RWPE1 (cell line): ENCODE data around the gene TRPV4.
A peak's percentile ranks its signal among the peaks of the same experiment; 100 is the strongest.

ENCODE experiments used
- CTCF ChIA-PET: fragments of 350-600 bp; sonication (Branson Sonifier 250); formaldehyde crosslinking; extraction: SDS; loops from one replicate; lab custom pipeline; 2021; lab: Yijun Ruan, JAX
- POLR2A ChIA-PET: fragments of 400-600 bp; formaldehyde crosslinking; extraction: SDS; loops from one replicate; lab custom pipeline; 2020; ENCODE audit warnings: antibody characterized with exemption; ENCODE audit not compliant: low non-redundant PET; lab: Yijun Ruan, JAX
- DNase-seq: peaks from one replicate; pipeline ENCODE4 v3.0.0; 2012; ENCODE audit warnings: low spot score
- H3K27ac ChIP-seq: fragments of 450-650 bp; 2 replicates; pipeline ENCODE4 v1.5.1; 2017
- TF ChIP-seq, protein P1 (sequence below): fragments of 450-650 bp; conservative IDR thresholded peaks from 2 replicates; pipeline ENCODE4 v1.5.1; 2017; ENCODE audit warnings: low read depth, mild to moderate bottlenecking

Gene TRPV4

GRCh38 chr12:109845824-109846205 lies 12.6 kb upstream of the TRPV4 start:
- POLR2A ChIA-PET: no interaction called here
- no peak overlapping the region for H3K27ac ChIP-seq
- CTCF ChIA-PET: interaction anchor here (0.5 to 2.7 kb wide), 26 partner anchors 9 to 1615 kb away, joined by 3 to 61 read pairs (median 4); partner anchors contain the start of gene TCHP
- TF ChIP-seq, protein P1, sequence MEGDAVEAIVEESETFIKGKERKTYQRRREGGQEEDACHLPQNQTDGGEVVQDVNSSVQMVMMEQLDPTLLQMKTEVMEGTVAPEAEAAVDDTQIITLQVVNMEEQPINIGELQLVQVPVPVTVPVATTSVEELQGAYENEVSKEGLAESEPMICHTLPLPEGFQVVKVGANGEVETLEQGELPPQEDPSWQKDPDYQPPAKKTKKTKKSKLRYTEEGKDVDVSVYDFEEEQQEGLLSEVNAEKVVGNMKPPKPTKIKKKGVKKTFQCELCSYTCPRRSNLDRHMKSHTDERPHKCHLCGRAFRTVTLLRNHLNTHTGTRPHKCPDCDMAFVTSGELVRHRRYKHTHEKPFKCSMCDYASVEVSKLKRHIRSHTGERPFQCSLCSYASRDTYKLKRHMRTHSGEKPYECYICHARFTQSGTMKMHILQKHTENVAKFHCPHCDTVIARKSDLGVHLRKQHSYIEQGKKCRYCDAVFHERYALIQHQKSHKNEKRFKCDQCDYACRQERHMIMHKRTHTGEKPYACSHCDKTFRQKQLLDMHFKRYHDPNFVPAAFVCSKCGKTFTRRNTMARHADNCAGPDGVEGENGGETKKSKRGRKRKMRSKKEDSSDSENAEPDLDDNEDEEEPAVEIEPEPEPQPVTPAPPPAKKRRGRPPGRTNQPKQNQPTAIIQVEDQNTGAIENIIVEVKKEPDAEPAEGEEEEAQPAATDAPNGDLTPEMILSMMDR: no peak
- DNase-seq: no peak

DNA sequence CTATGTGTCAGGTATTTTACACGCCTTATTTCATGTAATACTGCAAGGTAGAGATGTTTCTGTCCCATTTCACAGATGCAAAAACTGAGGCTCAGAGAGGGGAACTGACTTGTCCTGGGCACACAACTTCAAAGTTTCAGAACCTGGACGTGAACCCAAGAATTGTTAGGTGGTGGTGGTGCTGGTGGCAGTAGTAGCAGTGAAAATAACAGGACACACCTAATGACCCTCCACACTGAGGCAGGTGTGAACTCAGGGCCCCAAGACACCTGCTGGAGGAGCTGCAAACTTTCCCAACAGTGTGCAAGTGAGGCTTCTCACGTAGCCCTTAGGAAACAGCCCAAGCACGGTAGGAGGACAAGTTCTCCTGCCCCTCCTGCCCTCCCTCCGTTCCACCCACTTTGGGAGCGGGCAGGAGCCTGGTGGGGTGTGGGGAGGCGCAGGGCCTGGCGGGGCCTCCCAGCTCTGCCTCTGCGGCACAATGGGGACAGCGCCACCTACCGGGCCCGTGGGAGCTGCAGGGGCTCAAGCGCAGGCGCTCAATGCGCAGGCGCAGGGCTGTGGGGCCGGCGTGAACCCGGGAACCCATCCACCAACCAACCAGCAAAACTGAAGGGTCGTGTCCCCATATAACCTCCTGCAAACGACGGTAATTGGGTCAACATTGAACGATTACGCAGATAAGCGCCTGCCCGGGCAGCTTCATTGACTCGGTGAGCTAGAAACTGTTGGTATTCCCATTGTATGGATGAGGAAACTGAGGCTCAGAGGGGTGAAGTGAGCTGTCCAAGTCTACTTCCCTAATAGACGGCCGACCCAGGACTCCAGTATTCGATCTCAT lies 12.0 kb upstream of the TRPV4 start:
- no peak overlapping the region for H3K27ac ChIP-seq
- ChIA-PET POLR2A (no interaction called here), CTCF (interaction anchor here (0.5 to 2.7 kb wide), 31 partner anchors 9 to 1616 kb away, joined by 3 to 61 read pairs (median 4); partner anchors contain the start of genes GLTP and TCHP)
- DNase-seq: peak; percentile 95
- TF ChIP-seq, protein P1: peak; percentile 98

GRCh38 chr12:109844091-109844490 lies 10.9 kb upstream of the TRPV4 start:
- POLR2A ChIA-PET: no interaction called here
- DNase-seq: no peak
- TF ChIP-seq, protein P1: no peak
- no peak overlapping the region for H3K27ac ChIP-seq
- CTCF ChIA-PET: interaction anchor here (0.7 to 2.7 kb wide), 2 partner anchors 38 to 157 kb away, joined by 3 to 61 read pairs; no protein-coding TSS in a partner anchor

- POLR2A ChIA-PET: interaction anchor here (0.7 kb wide), 1 partner anchor 267 kb away, joined by 6 read pairs; no protein-coding TSS in a partner anchor
- CTCF ChIA-PET: no interaction called here
- TF ChIP-seq, protein P1: no peak
- no peak overlapping the region for H3K27ac ChIP-seq
- DNase-seq: no peak
Measured at GRCh38 chr12:109842021-109842420, 8.8 kb upstream of the TRPV4 start.

- TF ChIP-seq, protein P1: no peak
- POLR2A ChIA-PET: interaction anchor here (0.7 kb wide), 1 partner anchor 267 kb away, joined by 6 read pairs; no protein-coding TSS in a partner anchor
- CTCF ChIA-PET: interaction anchor here (0.8 kb wide), 1 partner anchor 35 kb away, joined by 5 read pairs; no protein-coding TSS in a partner anchor
- no peak for DNase-seq
- H3K27ac ChIP-seq: peak overlapping the region; percentile 62
Measured at GRCh38 chr12:109841356-109841755, 8.2 kb upstream of the TRPV4 start.

DNA sequence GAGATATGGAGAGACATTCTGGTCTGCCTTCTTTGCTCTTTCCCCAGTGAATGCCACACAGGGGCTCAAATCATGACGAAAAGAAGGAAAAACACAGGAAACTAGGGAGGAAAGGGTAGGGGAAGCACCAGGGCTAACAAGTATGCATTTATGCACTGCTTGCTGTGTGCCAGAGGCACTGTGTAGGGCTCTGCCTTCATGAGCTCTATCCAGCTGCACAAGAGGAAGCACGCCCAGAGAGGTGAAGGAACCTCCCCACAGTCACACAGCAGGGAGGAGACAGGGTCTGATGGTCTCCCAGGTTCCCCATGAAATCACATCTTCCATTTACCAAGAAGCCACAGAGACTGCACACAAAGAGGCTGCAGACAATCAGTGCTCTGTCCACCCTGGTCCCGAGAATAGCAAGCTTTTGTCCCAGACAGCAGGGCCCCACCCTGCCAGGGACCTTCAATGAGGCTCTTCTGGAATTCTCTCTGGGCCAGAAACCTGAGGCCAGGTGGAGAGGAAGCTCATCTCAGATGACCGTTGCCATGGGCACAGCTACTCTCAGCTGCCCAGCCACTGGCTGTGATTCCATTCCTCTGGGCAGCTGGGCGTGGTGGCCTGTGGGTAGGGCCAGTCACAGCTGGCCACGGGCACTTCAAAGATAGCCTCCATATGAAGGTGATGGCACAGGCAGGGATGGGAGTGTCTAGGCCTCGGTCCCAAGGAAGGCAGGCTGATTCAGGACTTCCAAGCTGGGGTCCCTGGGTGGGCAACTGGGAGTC lies 7.3 kb upstream of the TRPV4 start:
- peak overlapping the region; percentile 62 for H3K27ac ChIP-seq
- ChIA-PET POLR2A (no interaction called here), CTCF (interaction anchor here (0.6 to 0.8 kb wide), 2 partner anchors 35 to 1740 kb away, joined by 5 read pairs; no protein-coding TSS in a partner anchor)
- TF ChIP-seq, protein P1: no peak
- DNase-seq: peak; percentile 77
